ENCODE data around the gene GCSH.
A peak's percentile ranks its signal among the peaks of the same experiment; 100 is the strongest.
"Not testable (repeated sequence)": the region's sequence is repeated elsewhere in the genome, so short reads cannot be mapped to it uniquely, and the experiment has no call there.

Gene GCSH

DNA sequence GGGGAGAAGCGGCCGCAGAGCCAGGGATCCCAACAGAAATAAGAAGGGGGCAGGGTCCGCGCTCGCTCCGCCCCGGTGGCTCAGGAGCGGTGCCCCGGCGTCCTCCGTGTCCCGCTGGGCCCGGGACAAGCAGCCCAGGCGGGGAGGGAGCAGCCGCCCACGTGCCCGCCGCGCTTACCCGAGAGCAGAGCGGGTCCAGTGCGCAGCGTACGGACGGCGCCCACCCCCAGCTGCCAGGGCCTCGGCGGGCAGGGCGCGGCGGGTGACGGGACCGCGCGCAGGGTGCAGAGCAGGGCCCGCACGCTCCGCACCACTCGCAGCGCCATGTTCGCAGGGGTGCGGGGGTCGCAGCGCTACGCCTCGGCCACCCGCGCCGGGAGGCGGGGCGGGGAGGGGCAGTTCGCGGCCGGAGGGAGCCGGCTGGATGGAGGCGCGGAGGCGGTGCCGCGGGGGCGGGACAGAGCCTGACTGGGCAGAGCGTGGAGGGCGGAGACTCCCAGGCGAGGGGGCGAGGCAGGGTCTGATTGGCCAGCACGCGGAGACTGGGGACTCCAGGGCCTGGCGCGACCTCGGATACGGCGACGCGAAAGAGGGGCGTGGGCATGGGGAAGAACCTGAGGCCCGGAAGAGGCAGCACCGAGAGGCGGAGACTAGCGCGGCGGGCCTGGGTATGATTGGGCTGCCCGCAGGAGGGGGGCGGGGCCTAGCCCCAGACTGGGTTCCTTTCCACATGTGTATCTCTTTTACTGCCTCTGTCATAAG, at the start of gene GCSH:
GCSH (minus strand) TSS at position 443 of the 762 bp plus-strand sequence; CDS start at position 326, 117 bp downstream.
- peak; percentile 99 for DNase-seq

DNA sequence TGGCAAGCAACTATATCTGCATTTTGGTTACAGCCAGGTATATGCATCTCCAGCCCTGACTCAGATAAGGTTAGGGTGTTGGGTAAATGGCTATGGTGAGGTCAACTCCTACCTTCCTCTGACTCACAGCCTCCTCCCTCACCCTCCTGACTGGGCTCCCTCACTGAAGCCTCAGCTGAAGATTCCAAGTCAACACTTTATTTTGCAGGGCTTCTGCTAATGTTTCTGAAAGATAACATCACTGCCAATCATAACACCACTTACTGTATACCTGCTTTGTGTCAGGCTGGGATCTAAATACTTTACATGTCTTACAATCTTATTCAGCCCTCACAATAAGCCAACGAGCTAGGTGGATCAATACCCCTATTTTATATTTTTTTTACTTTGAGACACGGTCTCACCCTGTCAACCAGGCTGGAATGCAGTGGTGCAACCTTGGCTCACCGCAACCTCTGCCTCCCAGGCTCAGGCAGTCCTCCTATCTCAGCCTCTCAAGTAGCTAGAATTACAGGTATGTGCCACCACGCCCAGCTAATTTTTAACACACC, 47.8 kb upstream of the GCSH start:
- DNase-seq, result no peak

DNA sequence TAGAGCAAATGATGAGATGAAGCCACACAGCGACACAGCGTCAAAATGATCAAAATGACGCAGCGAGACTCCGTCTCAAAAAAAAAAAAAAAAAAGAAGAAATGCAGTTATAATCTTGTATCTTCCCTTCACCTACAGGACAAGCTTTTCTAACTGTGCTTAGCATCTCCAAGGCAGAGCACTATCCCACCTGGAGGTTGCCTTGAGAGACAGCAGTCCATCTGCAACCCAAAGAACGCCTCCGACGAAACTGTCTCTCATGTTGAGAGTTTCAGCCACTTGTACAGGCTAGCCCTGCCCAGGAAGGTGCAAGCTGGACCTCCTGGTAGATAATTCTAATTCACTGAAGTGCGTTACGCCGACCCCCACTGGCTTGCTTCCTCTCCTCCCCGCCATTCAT, 46.7 kb upstream of the GCSH start:
- DNase-seq, result no peak

DNA sequence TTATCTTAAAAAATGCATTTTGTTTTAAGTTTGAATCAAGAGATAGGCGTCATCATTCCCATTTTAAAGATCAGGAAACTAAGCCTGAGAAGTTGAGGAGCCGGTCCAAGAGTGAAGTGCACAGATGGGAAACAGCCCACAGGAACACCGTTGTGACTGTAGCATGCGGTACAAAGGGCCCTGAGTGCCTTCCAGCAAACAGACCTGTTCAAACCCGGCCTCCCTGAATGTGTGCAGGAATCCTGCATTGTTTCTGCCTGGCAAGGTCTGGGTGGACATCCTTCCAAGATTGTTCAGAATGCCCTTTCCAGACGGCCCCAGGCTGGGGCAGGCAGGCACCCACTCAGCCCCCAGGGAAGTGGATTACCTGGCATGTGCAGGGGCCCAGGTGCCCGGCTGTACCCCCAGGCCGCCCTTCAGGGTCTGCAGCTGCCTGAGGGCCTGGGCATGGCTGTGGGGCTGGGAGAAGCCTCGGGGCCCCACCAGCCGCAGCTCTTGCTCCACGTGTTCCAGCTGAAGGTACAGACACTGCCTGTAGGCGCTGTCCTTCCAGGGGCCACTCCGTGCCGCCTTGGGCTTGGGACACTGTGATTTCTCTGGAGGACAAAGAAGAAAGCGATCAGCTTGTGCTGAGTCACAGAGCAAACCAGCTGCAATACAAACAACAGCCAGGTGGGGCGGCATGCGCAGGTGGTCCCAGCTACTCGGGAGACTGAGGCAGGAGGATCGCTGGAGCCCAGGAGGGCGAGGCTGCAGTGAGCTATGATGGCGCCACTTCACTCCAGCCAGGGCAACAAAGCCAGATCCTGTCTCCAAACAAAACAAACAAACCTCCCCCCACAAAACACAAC, 45.0 kb upstream of the GCSH start:
- DNase-seq, result no peak

DNA sequence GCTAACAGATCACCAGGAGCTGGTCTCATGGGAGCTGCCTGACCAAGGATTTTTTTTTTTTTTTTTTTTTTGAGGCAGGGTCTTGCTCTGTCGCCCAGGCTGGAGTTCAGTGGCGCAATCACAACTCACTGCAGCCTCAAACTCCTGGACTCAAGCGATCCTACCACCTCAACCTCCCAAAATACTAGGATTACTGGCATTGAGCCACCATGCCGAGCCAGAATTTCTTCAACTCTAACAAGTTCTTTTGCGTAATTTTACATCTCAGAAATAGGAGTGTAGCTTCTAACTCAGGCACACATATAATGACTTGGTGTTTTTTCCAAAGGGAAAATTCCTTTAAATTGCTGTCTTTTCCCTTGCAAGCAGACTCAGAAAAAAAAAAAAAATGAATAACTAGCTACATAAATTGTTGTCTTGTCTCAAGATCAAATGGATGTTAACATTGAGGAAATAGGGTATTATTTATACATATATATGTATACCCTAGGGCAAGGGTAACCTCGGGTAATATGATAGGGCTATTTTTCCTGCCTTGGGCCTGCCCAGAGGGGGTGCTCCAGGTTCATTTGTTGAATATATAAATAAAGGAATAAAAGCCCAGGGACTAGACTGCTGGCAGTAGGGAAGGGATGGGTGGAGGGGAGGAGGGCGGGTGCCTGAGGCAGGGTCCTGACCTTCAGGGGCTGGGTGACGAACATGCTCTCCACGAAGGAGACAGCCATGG, 42.8 kb upstream of the GCSH start:
- DNase-seq, result no peak

DNA sequence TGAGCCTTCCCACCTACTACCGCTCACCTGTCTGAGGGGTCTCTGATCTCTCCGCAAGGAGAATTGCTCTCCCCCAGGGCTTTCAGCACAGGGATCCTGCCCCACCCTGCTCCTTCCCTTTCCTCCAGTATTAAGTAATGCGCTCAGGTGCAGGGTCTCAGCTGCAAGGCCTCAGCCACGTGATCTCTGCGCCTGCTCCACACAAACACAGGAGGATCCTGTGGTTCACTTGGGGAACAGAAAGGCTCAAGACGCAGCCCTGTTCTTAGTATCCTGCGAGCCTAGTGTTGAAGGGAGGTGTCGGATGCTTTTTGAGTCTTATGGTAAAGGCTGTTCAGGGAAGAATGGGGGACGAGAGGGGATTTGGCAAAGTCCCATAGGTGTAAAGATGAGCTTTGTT, 41.6 kb upstream of the GCSH start:
- no peak for DNase-seq

DNA sequence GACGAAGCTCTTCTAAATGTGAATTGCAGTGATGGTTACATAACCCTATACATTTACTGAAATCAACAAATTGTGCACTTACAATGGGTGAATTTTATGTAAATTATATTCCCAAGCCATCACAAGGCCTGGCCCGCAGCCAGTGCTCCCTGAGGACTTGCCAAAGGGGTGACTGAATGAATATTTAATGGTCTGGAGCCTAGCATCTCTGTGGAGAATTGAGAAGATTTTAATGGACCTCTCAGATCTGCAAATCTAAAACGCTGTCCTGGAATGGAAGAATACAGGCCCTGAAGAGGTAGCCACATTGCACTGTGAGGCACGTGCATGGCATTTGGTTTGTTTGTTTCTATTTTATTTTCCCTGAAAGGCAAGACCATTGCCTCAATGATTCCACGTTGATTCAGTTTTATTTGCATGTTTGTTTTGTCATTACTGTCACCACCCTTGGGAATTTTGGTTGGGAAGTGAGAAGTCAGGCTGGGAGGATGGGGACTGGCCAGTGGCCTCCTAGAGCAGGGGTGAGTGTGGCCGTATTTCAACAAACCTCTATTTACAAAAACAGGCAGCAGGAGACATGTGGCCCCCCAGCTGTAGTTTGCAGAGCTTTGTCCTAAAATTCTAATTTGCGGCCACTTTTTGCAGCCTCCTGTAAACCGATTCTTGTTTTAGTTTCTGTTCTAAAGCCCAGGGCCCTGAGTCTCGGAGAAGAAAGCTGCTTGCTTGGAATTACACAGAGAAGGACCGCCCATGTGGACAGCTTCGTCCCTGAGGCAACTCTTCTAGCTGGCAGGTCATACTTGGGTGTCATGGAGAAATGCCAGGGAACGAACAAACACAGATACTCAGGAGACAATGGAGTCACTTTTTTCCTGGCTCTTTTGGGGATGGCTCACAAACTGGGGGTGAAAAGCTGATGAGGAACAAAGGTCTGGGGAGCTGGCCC, 40.5 kb upstream of the GCSH start:
- no peak for DNase-seq

DNA sequence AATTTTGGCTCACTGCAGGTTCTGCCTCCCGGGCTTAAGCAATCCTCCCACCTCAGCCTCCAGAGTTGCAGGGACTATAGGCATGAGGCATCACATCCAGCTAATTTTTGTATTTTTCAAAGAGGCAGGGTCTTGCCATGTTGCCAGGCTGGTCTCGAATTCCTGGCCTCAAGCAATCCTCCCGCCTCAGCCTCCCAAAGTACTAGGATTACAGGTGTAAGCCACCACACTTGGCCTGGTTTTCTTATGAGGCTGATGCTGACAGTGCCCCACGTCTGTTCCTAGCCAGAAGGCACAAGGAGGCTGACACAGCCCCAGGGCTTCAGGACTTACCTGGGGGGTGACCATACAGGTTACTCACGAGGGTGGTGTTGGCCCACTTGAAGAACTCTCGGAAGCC, 33.9 kb upstream of the GCSH start:
- no peak for DNase-seq

DNA sequence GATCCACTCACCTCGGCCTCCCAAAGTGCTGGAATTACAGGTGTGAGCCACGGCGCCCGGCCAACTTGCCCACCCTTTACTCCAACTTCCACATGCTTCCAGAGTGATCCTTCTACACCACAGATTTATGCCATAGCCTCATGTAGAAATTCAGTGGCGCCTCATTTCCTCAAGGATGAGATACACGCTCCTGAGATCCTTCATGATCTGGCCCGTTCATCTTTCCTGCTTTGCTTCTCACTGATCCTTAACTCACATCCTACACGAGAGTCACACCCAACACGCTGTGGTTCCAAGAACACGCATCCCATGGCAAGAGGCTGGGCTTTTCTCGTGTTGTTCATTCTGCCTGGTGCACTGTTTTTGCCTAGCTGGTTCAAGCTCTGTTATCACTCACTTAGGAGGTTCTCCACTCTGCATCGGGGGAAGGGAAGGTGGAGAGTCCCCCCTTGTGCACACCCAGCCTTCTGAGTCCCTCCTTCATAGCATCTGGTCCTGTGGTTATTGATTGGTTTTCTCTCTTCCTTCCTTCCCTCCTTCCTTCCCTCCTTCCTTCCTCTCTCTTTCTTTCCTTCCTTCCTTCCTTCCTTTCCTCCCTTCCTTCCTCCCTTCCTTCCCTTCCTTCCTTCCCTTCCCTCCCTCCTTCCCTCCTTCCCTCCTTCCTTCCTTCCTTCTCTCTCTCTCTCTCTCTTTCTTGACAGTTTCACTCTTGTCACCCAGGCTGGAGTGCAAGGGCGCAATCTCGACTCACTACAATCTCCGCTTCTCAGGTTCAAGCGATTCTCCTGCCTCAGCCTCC, 32.7 kb upstream of the GCSH start:
- DNase-seq, result no peak

DNA sequence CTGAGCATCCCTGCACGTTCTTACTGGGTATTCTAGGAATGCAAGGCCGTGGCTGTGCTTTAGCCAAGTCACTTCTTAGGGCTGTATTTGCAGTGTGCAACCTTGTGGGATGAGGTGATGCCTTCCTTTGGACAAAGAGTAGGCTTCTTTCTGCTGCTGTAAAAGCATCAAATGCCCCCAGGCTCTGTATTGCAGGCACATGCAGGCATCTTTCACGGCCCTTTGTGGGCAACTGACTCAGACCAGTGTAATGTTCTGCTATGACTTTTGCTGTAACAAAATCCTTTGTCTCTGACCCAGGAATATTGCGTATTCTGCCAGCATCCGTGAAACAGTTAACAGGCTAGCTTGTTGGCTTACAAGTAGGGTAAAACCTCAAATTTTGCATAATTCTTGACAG, 30.9 kb upstream of the GCSH start:
- DNase-seq, result no peak

DNA sequence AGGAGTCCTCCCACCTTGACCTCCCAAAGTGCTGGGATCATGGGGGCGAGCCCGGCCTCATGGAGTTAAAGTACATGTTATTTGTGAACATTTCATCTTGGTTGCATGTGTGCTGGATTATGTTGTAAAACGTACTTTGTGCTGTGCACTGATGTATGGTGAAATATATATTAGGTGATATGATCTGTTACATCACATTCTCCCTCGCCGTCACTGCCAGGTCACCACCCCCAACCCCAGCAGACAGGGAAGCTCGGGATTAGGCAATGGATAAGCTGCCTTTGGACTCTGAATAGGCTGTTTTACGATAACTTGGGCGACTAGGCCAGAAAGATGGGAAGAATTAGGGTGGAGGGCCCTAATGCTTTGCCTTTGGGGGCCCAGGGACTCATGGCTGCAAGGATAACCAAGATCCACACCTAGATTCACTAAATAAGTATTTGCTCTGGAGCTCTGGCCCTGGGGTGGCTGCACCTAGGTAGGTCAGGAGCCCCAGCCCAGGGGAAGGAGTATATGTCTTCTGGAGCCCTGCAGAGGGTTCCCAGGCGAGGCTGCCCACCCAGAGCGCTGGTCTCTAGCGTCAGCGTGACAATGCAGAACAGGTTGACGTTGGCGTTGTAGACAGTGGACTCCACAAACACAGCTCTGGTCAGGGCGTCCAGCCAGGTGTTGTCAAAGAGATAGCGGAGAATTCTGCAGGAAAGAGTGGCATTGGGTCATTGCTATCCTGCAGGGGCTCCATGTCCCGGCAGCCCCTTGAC, 27.1 kb upstream of the GCSH start:
- DNase-seq, result no peak

DNA sequence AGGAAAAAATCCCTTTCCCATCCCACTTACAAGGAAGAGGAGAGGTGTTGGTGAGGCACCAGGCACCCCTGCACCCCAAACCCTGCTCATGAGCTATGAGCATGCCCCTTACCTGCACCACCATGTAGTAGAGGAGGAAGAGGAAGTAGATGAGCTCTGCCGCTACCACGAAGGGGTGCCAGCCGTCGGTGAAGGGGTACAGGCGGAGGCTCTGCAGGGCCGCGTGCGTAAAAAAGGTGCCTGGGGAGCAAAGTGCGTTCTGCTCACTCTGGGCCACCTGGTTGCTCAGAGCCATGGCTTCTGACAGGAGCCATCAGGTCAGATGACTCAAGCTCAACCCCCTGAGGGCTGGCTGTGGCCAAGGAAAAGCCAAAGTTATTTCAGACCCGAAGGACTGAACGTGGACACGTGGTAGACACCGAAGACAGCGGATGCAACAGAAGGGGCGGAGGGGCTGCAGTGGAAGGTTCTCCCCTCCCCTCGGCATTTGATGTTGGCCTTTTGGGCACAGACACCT, 25.3 kb upstream of the GCSH start:
- DNase-seq, result no peak

DNA sequence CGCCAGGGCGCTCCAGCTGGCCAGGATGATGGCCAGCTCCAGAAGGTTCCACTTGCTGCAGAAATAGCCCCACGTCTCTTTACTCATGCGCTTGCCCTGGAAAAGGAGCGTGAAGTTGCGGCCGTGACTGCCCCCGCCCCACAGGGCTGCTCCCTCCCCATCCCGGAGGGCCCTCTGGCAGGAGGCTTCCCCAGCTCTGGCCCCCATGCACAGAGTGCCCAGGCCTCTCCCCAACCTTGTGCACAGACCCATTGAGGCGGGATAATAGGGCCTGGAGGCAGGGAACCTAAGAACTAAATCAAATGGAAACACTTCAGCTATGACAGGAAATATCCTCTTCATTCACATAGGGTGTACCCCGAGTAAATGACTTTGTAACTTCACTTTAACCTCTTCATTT, 21.2 kb upstream of the GCSH start:
- no peak for DNase-seq

DNA sequence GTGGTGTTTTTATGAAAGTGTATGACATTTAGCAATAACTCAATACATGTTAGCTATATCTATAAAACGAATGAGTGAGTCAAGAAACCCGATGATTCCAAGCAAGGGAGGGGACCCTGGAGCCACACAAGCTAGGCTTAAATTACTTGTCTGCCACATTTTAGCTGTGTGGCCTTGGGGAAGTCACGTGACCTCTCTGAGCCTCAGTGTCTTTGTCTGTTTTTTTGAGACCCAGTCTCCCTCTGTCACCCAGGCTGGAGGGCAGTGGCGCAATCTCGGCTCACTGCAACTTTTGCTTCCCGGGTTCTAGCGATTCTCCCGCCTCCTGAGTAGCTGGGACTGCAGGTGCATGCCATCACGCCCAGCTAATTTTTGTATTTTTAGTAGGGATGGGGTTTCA, 20.1 kb upstream of the GCSH start:
- DNase-seq, result no peak

DNA sequence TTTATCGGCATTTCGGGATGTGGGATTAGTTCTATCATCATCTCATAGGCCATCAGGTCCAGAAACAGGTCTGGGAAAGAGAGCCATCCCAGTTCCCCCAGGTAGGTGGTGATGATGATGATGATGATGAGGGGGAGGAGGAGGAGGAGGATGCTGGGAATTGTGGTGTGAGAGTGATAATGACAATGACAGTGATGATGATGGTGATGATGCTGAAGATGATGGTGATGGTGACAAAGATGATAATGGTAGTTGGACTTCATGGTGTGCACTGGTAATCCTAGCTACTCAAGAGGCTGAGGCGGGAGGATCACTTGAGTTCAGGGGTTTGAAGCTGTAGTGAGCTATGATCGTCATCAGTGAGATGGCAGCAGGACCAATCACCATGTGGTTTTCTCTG, 16.3 kb upstream of the GCSH start:
- DNase-seq, result no peak

DNA sequence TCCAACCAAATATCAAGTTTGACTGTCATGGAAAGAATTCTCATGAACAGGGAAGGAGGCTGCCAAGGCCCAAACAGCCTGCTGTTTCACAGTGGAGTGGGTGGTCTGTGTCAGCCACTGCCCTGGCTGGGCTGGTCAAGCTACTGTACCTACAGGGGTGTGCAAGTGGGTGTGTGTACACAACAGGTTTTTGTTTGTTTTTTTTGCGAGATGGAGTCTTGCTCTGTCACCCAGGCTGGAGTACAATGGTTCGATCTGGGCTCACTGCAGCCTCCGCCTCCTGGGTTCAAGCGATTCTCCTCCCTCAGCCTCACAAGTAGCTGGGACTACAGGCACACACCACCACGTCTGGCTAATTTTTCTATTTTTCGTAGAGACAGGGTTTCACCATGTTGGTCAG, 13.1 kb upstream of the GCSH start:
- not testable (repeated sequence) for DNase-seq

DNA sequence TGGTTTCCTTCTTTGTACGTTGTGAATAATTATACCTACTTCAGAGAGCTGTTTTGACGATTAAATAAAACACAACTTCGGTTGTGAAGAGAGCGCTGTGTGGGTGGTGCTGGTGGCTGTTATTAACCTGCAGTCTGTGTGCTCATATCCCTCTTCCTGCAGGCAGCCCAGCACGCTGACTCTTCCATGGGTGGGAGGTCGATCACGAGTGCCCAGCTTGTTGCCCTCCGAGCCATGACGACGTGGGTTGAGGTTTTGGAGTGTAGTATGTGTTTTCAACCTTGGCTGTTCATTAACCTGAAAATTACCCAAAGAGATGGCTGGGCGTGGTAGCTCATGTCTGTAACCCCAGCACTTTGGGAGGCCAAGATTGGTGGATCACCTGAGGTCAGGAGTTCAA, 11.3 kb upstream of the GCSH start:
- no peak for DNase-seq

DNA sequence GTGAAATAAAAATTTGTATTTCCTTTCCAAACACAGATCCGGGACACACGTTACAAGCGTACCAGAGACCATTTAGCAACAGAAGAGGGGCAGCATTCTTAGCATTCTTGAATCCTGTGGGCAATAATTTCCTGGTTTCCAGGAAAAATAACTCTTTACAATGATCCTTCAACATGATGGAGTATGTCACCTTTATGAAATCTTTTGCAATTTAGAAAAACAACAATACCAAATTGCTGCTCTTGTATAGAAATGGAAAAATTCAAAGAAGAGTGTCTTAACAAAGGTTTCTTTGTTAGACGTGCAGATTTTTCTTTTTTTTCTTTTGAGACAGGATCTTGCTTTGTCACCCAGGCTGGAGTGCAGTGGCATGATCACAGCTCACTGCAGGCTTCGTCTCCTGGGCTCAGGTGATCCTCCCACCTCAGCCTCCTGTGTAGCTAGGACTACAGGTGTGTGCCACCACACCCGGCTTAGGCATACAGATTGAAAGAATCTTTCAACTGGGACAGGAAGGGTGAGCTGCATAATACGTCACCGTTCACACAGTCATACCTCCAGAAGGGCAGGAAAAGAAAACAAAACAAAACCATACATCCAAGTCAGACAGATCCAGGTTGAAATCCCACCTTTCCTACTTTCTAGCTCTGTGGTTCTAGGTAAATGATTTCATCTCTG, 10.8 kb upstream of the GCSH start:
- no peak for DNase-seq

DNA sequence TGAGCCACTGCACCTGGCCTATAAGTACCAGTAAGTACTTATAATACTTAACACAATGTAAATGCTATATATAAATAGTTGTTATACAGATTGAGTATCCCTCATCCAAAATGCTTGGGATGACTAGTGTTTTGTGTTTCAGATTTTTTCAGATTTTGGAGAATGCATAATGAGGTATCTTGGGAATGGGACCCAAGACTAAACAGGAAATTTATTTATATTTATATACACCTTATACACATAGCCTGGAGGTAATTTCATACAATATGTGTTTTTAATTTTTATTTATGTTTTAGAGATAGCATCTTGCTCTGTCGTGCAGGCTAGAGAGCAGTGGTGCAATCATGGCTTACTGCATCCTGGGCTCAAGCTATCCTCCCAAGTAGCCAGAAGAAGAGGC, 9.8 kb upstream of the GCSH start:
- DNase-seq, result no peak

DNA sequence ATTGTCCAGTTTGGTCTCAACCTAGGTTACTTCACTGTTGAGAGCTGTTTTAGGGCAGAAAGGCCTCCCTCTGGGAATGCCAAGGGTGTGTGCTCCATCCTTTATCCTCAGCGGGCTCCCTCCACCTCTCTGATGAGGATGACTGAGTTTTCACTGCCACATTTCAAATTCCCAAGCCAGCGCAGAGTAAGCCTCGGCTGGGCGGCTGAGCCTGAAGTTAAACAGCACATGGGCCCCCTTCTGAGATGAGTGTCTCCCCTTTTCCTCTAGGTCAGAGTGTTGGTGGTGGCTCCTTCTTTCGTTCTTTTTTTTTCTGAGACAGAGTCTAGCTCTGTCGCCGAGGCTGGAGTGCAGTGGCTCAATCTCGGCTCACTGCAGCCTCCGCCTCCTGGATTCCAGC, 5.5 kb upstream of the GCSH start:
- DNase-seq, result no peak

All from CD4-positive, alpha-beta T cell treated with Interleukin-4 for 1 hour (primary cell).